Keratinocyte (primary cell): Measurements from ENCODE around the gene ROR2. TPM values are rescaled to one million over a fixed set of nuclear protein-coding genes. Genes with fewer than 3 reads are reported as not detected.

Experiments
- DNase-seq: peaks from one replicate; pipeline ENCODE4 v3.0.0-alpha.2; 2011; ENCODE audit warnings: low read depth, missing footprints, low spot score
- FAIRE-seq: peaks from 2 replicates; lab custom pipeline; 2011; peaks lifted over from hg19 to GRCh38; lab: Jason Lieb, UNC
- H2AFZ ChIP-seq: 2 replicates; pipeline ENCODE4 v1.6.0; 2012; ENCODE audit warnings: low read length, control low read depth, inconsistent platforms; ENCODE audit not compliant: control insufficient read depth
- H3K27ac ChIP-seq: 2 replicates; pipeline ENCODE4 v1.5.1; 2011; ENCODE audit warnings: low read length; ENCODE audit not compliant: control insufficient read depth, insufficient read depth
- H3K27me3 ChIP-seq: 3 replicates; pipeline ENCODE4 v1.6.0; 2011; ENCODE audit warnings: low read length; ENCODE audit not compliant: control insufficient read depth, insufficient read depth; ENCODE audit errors: extremely low read depth
- H3K36me3 ChIP-seq, 2 experiments: 2 replicates in 1 of 2; 3 replicates in 1 of 2; pipeline ENCODE4 v1.5.1; 2011; ENCODE audit warnings: low read length in 2 of 2, mild to moderate bottlenecking in 1 of 2; ENCODE audit not compliant: control insufficient read depth in 2 of 2, insufficient read depth in 2 of 2; ENCODE audit errors: extremely low read depth in 1 of 2
- H3K4me1 ChIP-seq: 3 replicates; pipeline ENCODE4 v1.5.1; 2011; ENCODE audit warnings: low read length; ENCODE audit not compliant: control insufficient read depth, insufficient read depth; ENCODE audit errors: extremely low read depth
- H3K4me2 ChIP-seq: 3 replicates; pipeline ENCODE4 v1.6.0; 2011; ENCODE audit warnings: low read depth, low read length; ENCODE audit not compliant: control insufficient read depth, insufficient read depth; ENCODE audit errors: extremely low read depth
- H3K4me3 ChIP-seq, 3 experiments: fragments of 200-600 bp in 1 of 3; sonication (generic) in 1 of 3; 2 replicates in 2 of 3; 3 replicates in 1 of 3; pipeline ENCODE4 v1.5.1; 2011 to 2016; ENCODE audit warnings: low read length in 3 of 3, mild to moderate bottlenecking in 3 of 3, control low read depth in 2 of 3, inconsistent platforms in 1 of 3, low read depth in 1 of 3, mixed read lengths in 1 of 3, mixed run types in 1 of 3, moderate library complexity in 1 of 3; ENCODE audit not compliant: control insufficient read depth in 2 of 3, insufficient read depth in 2 of 3; ENCODE audit errors: extremely low read depth in 1 of 3
- H3K79me2 ChIP-seq: 2 replicates; pipeline ENCODE4 v1.6.0; 2012; ENCODE audit warnings: low read length; ENCODE audit not compliant: control insufficient read depth, insufficient read depth
- H3K9ac ChIP-seq: 3 replicates; pipeline ENCODE4 v1.6.0; 2011; ENCODE audit warnings: low read length; ENCODE audit not compliant: control insufficient read depth, insufficient read depth; ENCODE audit errors: extremely low read depth
- H3K9me1 ChIP-seq: 3 replicates; pipeline ENCODE4 v1.6.0; 2011; ENCODE audit warnings: low read length; ENCODE audit not compliant: control insufficient read depth, insufficient read depth; ENCODE audit errors: extremely low read depth
- H3K9me3 ChIP-seq: 2 replicates; pipeline ENCODE4 v1.5.1; 2012; ENCODE audit warnings: low read depth, low read length; ENCODE audit not compliant: control insufficient read depth
- H4K20me1 ChIP-seq: 3 replicates; pipeline ENCODE4 v1.6.0; 2011; ENCODE audit warnings: low read length; ENCODE audit not compliant: control insufficient read depth, insufficient read depth; ENCODE audit errors: extremely low read depth
- CTCF ChIP-seq, 3 experiments: IDR thresholded peaks in 1 of 3; conservative IDR thresholded peaks in 1 of 3; optimal IDR thresholded peaks in 1 of 3; 2 replicates in 2 of 3; 3 replicates in 1 of 3; pipeline versions ENCODE3 to v1.5.1; 2011; ENCODE audit warnings: low read length in 3 of 3, mild to moderate bottlenecking in 3 of 3, moderate library complexity in 2 of 3, control low read depth in 1 of 3, inconsistent platforms in 1 of 3; ENCODE audit not compliant: insufficient read depth in 2 of 3; ENCODE audit errors: extremely low read depth in 1 of 3
- EZH2 ChIP-seq: IDR thresholded peaks from one replicate; pipeline ENCODE4 v1.6.1; 2012; ENCODE audit warnings: inconsistent platforms, mild to moderate bottlenecking, low read length, moderate library complexity
- dilution Hi-C: fragments of 300-500 bp; cut with MboI; formaldehyde crosslinking; loops from one replicate; pipeline ENCODE4 v1.7.0; 2020; ENCODE audit warnings: low sequenced_read_pairs; ENCODE audit not compliant: extremely low pct_ligation_motif_present
- polyA plus RNA-seq, 5 experiments: library from polyadenylated mRNA; depleted of rRNA in 3 of 5; stranded (reverse) in 3 of 5; stranded (forward) in 1 of 5; unstranded in 1 of 5; fragments of >200 nt; gene quantifications; 1 replicate in 1 of 5; 2 replicates in 3 of 5; 3 replicates in 1 of 5; pipeline versions ENCODE4 v1.2.1 to v1.2.3, GENCODE V29; 2011 to 2012; ENCODE audit warnings: missing spikeins in 2 of 5, low read depth in 1 of 5, low replicate concordance in 1 of 5

The ROR2 gene
- polyA plus RNA-seq, 1 donor (not counting 4 experiments of a cell fraction or from before 2014, with no cell fraction given): 0.22 TPM

GRCh38 chr9:91776409-91777291, 173.4 kb downstream of the ROR2 start:
- dilution Hi-C loops: loop anchor here (10.0 kb wide), 1 partner anchor 248 kb away; no protein-coding TSS in a partner anchor

GRCh38 chr9:91775708-91776028, 174.4 kb downstream of the ROR2 start:
- Histone ChIP-seq H4K20me1 (no peaks in the 10 kb centered on the region), H3K9me3 (no peaks in the 10 kb centered on the region), H3K79me2 (no peaks in the 10 kb centered on the region), H3K9ac (no peak overlapping the region), H3K27me3 (peaks cover 5% of the 10 kb centered on the region), H3K4me3 (no peak overlapping the region), H3K9me1 (no peaks in the 10 kb centered on the region), H2AFZ (no peak overlapping the region), H3K4me1 (peaks cover 21% of the 10 kb centered on the region), H3K36me3 (no peaks in the 10 kb centered on the region), H3K4me2 (no peak overlapping the region), H3K27ac (no peak overlapping the region)
- FAIRE-seq (no peak), DNase-seq (no peak)
- TF ChIP-seq CTCF (optimal IDR thresholded peaks at IDR 0.05 in 1 of 3, IDR thresholded peaks at IDR 0.05 in 1 of 3, conservative IDR thresholded peaks at IDR 0.05 in 1 of 3; ENCODE audit: extremely low read depth in 1 of 3, insufficient read depth in 2 of 3, low read length in 3 of 3) (no peak), EZH2 (no peak)
- dilution Hi-C loops: loop anchor here (10.0 kb wide), 1 partner anchor 249 kb away; no protein-coding TSS in a partner anchor

More at GRCh38 chr9:91776409-91777291, 173.4 kb downstream of the ROR2 start:
- TF ChIP-seq EZH2 (no peak), CTCF (optimal IDR thresholded peaks at IDR 0.05 in 1 of 3, IDR thresholded peaks at IDR 0.05 in 1 of 3, conservative IDR thresholded peaks at IDR 0.05 in 1 of 3; ENCODE audit: extremely low read depth in 1 of 3, insufficient read depth in 2 of 3, low read length in 3 of 3) (no peak)
- H4K20me1 ChIP-seq: no peaks in the 10 kb centered on the region
- H3K36me3 ChIP-seq: no peaks in the 10 kb centered on the region
- no peaks in the 10 kb centered on the region for H3K9me1 ChIP-seq
- H3K4me3 ChIP-seq: no peak overlapping the region
- peaks cover 12% of the 10 kb centered on the region for H3K4me1 ChIP-seq
- H3K27ac ChIP-seq: no peak overlapping the region
- DNase-seq: no peak
- H3K4me2 ChIP-seq: no peak overlapping the region
- H3K9ac ChIP-seq: no peak overlapping the region
- FAIRE-seq: no peak
- H3K27me3 ChIP-seq: peaks cover 5% of the 10 kb centered on the region
- no peak overlapping the region for H2AFZ ChIP-seq
- H3K79me2 ChIP-seq: no peaks in the 10 kb centered on the region
- H3K9me3 ChIP-seq: no peaks in the 10 kb centered on the region
